Measurements from ENCODE around the gene DIDO1. TPM values are rescaled to one million over a fixed set of nuclear protein-coding genes. Genes with fewer than 3 reads are reported as not detected.
A peak's percentile ranks its signal among the peaks of the same experiment; 100 is the strongest.

DIDO1 gene
- total RNA-seq, 1 experiment from 2014 or later, result 27.8 TPM

- no peak for DNase-seq (ENCODE audit: extremely low read depth, low read depth)
Measured at GRCh38 chr20:62914436-62914835, 11.9 kb downstream of the DIDO1 start.

- DNase-seq (ENCODE audit: extremely low read depth, low read depth), result no peak
Measured at GRCh38 chr20:62913043-62913630, 13.2 kb downstream of the DIDO1 start.

GRCh38 chr20:62911701-62912280 lies 14.5 kb downstream of the DIDO1 start:
- DNase-seq (ENCODE audit: extremely low read depth, low read depth), result no peak

GRCh38 chr20:62910777-62911497 lies 15.4 kb downstream of the DIDO1 start:
- DNase-seq (ENCODE audit: extremely low read depth, low read depth), result no peak

- no peak for DNase-seq (ENCODE audit: extremely low read depth, low read depth)
Measured at GRCh38 chr20:62910217-62910766, 16.0 kb downstream of the DIDO1 start.

- no peak for DNase-seq (ENCODE audit: extremely low read depth, low read depth)
Measured at GRCh38 chr20:62908971-62909791, 17.1 kb downstream of the DIDO1 start.

GRCh38 chr20:62907384-62908317 lies 18.7 kb downstream of the DIDO1 start:
- no peak for DNase-seq (ENCODE audit: extremely low read depth, low read depth)

- no peak for DNase-seq (ENCODE audit: extremely low read depth, low read depth)
Measured at GRCh38 chr20:62906647-62907375, 19.5 kb downstream of the DIDO1 start.

- DNase-seq (ENCODE audit: extremely low read depth, low read depth), result no peak
Measured at GRCh38 chr20:62906209-62906608, 20.1 kb downstream of the DIDO1 start.

GRCh38 chr20:62905536-62906117 lies 20.7 kb downstream of the DIDO1 start:
- DNase-seq (ENCODE audit: extremely low read depth, low read depth), result no peak

GRCh38 chr20:62902926-62903615 lies 23.2 kb downstream of the DIDO1 start:
- no peak for DNase-seq (ENCODE audit: extremely low read depth, low read depth)

GRCh38 chr20:62901891-62902290 lies 24.4 kb downstream of the DIDO1 start:
- DNase-seq (ENCODE audit: extremely low read depth, low read depth), result no peak

GRCh38 chr20:62900692-62901584 lies 25.4 kb downstream of the DIDO1 start:
- no peak for DNase-seq (ENCODE audit: extremely low read depth, low read depth)

GRCh38 chr20:62900052-62900691 lies 26.1 kb downstream of the DIDO1 start:
- DNase-seq (ENCODE audit: extremely low read depth, low read depth), result peak; percentile 42

- no peak for DNase-seq (ENCODE audit: extremely low read depth, low read depth)
Measured at GRCh38 chr20:62899633-62900051, 26.7 kb downstream of the DIDO1 start.

GRCh38 chr20:62898970-62899632 lies 27.2 kb downstream of the DIDO1 start:
- DNase-seq (ENCODE audit: extremely low read depth, low read depth), result no peak

All from NCI-H460 (cell line).